Measurements from ENCODE around the gene ALPI.

Gene ALPI

DNA sequence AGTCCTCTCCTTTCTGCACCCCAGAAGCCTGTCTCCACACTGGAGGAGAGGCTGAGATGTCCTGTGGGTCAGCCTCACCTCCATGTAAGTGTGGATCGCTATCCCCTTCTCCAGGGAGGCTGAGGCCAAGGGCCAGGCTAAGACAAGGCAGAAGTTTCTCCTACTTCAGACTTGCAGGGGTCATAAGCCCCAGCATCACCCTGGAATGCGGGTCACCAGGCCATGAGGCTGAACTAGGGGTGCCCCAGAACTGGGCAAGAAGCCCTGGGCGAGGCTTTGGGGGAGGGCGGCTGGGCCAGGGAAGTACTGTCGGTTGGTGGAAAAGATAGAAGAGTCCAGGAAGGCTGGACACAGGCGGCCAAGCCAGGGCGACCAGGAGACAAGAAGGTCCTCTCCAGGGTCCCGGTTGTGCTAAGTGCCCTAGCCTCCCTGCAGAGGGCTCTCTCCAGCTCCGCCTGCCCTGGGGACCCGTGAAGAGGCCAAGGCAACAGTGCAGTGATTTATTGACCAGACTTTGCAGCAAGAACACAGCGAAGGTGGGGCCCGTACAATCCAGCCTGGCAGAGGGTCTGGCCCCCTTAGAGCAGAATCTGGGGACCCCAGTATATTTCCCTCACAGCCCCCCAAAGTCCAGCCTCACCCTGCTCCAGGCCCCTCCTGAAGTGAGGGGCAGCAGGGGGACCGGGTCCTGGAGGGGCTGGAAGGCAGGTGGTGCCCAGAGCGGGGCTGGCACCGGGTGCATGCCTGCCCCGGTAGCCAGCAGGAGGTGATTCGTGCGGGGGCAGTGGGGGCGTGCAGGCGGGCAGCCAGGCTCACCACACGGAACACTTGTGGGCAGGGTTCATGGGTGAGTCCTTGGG is 23.6 kb downstream of the ALPI start:
- no peak for DNase-seq
- in situ Hi-C loops (cut with HindIII; ENCODE audit: low pct_ligation_motif_present, low pct_unique_long_range_greater_than_20kb, low sequenced_read_pairs) = no loop called here

DNA sequence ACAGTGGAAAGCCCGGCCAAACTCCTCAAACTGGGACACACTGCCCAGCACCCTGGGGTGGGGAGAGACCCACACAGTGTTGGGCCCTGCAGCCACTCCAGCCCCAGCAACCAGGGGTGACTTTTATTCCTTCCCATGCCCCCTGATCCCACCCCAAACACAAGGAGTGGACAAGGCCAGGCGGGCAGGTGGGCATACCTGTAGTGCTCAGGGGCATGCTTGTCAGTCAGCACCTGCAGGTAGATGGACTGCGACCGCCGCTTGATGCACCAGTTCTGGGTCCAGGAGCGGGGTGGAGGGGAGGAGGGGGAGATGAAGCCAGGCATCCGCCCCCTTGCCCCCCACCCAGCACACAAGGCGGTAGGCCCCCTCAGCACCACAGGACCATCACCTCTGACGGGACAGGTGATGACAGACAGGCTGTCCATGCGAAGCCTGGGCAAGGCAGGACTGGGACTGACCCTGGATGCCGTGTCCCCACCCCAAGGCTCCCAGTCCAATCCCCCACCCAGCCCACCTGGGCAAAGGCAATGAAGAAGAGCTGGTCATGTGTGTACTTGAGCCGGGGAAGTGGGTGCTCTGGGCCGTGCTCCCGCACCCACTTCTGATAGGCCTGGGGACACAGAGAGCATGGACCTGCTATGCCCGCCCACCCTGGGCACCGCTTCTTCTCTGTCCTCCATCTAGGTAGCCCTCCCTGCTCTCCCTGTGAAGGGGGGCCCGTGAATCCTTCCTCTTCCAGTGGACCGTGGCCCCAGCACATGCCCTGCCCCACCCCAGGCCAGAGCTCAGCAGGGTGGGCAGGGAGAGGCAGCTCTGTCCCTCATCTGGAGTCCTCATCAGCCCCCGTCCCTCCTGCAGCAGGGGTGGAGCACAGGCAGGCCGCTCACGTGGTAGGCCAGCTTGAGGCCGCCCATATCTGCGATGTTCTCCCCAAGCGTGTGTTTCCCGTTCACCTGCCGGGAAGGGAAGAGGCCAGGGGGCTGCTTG is 24.5 kb downstream of the ALPI start:
- no peak for DNase-seq
- in situ Hi-C loops (cut with HindIII; ENCODE audit: low pct_ligation_motif_present, low pct_unique_long_range_greater_than_20kb, low sequenced_read_pairs) = no loop called here

DNA sequence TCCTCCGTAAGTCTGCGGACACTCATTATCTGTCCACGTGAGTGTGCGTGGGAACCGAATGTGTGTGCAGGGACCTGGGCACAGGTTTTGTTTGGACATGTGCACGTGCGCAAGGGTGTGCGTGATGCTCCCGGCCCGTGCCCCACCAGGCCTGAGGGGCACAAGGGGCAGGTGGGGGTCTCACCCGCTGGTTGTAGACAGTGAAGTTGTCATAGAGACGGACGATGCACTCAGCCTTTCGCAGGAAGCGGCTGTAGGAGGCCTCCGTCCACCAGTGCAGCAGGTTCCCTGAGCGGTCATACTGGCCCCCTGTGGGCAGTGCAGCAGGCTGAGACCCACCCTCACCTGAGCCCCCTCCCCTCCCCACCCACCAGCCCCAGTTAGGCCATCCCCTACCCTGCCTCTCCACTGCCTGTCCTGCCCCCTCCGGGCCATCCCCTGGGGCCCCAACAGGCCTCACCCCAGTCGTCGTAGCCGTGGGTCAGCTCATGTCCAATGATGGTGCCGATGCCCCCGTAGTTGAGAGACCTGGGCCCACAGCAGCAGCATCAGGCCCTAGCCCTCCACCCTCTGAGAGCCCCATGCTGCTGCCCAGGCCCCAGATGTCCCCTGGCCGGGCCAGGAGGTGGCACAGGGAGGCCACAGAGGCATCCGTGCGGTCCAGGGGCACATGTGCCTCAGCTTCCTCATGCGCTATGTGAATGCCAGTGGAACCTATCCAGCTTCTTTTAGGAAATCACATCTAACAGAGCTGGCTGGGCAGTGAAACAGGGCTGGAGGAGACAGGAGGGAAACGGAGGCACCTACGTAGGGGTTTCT is 25.6 kb downstream of the ALPI start:
- in situ Hi-C loops (cut with HindIII; ENCODE audit: low pct_ligation_motif_present, low pct_unique_long_range_greater_than_20kb, low sequenced_read_pairs) = no loop called here
- no peak for DNase-seq

DNA sequence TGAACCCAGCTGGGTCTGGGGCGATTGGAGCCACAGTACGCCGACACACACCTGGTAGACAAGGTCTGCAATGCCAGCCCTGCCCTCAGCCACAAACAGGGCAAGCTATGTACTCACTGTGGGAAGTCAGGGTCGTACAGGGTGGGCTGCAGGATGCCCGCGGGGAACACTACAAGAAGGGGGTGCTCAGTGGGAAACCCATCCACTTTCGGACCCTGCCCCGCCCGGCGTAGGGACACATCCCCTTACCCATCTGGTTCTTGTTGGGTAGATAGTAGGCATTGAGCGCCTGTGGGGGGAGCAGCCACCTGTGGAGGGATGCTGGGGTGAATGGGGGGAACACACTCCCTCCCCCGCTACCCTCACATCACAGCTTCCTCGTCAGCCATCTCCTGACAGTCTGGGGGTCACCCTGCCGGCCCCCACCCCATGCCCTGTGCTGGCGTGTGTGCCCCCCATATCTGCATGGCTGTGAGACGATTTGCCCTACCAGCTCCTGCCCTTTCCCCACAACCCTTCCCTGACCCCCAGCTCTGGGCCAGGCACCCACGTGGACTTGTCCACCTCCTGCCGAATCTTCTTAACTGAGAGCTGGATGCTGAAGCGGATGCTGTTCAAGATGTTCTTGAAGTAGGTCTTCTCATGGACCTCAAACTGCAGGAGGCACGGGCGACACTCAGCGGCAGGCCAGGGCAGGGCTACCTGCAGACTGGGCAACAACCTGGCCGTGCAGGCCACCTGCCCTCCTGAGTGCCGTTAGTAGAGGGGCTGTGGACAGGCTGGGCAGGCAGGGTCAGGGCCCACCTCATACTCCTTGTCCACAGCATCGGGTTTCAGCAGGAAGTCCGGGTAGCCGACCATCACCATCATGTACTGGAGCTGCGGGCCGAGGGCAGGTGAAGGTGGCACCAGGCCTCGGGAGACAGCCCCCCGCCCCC is 26.6 kb downstream of the ALPI start:
- in situ Hi-C loops (cut with HindIII; ENCODE audit: low pct_ligation_motif_present, low pct_unique_long_range_greater_than_20kb, low sequenced_read_pairs) = no loop called here

DNA sequence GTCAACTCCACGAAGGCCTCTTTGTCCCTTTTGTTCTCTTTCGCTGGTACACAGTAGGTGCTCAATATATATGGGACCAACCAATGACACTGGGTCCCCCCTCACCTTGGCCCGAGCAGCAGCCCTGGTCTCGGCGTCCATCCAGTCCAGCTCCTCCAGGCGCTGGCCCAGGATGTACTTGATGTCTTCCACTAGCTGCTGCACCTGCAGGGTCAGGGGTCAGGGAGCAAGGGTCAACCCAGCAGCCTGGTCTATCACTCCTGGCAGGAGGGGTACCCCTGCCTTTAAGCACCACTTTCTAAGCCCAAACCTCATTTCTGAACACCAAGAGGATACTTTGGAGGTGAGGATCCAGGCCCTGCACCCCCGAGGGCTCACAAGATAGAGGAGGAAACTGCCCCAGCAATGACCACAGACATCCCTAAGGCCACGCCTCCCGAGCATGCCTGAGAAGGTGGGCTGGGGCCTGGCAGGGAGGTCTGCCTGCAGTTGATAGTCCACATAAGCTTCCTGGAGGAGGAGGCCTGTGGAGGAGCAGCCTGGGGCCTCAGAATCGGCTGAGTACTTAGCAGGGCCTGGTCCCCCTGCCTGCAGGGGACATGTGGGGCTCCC is 27.5 kb downstream of the ALPI start:
- DNase-seq = no peak
- in situ Hi-C loops (cut with HindIII; ENCODE audit: low pct_ligation_motif_present, low pct_unique_long_range_greater_than_20kb, low sequenced_read_pairs) = no loop called here

More for the DNA sequence above, 26.6 kb downstream of the ALPI start:
- DNase-seq = no peak

DNA sequence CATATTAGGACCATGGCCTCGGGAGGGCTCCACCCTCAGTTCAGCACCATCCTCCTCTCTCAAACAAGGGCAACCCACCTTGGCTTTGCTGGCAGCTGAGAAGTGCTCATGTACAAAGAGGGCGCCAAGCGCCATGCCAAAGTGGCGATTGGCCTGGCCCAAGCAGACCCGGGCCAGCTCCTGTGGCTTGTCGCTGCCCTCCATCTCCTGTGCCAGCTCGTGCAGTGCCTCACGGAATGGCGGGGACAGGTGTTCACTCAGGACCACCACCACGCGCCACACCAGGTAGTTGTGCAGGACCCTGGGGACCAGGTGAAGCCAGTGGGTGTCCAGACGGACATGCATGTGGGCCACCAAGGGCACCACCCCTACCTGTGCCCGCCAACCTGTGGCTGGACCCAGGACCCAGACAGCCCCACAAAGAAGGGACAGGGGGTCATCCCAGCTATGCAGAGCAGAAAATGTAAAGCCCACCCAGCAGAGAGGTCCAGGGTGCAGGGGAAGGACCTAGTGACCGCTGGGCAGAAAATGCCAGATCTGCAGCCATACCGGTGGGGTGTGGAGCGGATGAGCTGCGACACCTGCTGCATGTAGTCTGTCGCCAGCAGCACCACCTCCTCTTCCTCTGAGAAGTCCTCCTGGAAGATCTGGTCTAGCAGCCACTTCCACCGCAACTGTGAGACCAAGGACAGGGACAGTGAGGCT is 28.1 kb downstream of the ALPI start:
- no peak for DNase-seq
- in situ Hi-C loops (cut with HindIII; ENCODE audit: low pct_ligation_motif_present, low pct_unique_long_range_greater_than_20kb, low sequenced_read_pairs) = no loop called here

DNA sequence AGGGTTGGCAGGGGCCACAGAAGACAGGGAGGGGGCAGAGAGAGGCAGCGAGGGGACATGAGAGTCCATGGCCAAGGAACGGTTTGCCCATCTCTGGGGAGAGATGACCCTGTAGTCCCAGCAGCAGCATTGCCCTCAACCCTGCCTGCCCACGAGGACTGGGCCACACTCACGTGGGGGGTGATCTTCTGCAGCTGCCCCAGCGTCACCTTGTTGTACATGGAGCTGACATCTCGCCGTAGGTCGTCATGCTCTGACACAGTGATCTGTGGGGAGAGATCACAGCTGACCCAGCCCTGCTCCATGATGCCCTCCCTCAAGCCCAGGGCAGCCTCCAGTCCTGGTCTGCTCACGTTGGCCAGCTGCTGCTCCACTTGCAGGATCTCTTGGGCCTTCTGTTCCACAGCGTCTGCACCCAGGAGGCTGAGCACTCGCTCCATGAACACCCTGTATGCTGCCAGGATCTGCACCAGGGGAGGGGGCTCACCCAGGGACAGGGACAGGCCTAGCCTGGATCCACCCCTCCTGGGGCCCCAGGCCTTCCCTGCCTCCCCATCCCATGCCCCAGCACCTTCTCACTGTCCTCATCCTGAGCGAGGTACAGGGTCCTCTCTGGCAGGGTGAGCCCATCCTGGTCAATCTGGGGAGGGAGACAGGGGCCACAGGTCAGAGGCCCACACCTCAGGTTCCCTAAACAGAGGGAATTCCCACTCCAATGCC is 28.8 kb downstream of the ALPI start:
- in situ Hi-C loops (cut with HindIII; ENCODE audit: low pct_ligation_motif_present, low pct_unique_long_range_greater_than_20kb, low sequenced_read_pairs) = no loop called here

DNA sequence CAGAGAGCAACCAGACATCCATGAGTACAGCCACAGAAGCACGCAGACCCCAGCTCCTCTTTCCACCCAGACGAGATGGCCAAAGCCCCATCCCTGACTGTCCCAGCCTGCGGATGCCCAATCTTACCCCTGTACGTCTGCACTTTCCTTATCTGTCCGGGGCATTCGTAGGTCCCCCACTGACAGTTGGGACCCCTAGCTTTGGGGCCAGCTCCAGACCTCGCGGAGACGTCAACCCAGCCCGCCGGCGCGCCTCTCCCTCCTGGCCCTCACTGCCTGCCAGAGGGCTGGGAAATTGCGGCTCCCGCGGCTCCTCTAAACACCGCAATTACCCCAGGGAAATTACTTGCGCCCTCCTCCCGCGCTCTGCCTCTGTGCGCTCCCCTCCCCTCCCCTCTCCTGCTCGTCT is 29.4 kb downstream of the ALPI start:
- in situ Hi-C loops (cut with HindIII; ENCODE audit: low pct_ligation_motif_present, low pct_unique_long_range_greater_than_20kb, low sequenced_read_pairs) = no loop called here
- no peak for DNase-seq

More for the DNA sequence above, 28.8 kb downstream of the ALPI start:
- DNase-seq = no peak

DNA sequence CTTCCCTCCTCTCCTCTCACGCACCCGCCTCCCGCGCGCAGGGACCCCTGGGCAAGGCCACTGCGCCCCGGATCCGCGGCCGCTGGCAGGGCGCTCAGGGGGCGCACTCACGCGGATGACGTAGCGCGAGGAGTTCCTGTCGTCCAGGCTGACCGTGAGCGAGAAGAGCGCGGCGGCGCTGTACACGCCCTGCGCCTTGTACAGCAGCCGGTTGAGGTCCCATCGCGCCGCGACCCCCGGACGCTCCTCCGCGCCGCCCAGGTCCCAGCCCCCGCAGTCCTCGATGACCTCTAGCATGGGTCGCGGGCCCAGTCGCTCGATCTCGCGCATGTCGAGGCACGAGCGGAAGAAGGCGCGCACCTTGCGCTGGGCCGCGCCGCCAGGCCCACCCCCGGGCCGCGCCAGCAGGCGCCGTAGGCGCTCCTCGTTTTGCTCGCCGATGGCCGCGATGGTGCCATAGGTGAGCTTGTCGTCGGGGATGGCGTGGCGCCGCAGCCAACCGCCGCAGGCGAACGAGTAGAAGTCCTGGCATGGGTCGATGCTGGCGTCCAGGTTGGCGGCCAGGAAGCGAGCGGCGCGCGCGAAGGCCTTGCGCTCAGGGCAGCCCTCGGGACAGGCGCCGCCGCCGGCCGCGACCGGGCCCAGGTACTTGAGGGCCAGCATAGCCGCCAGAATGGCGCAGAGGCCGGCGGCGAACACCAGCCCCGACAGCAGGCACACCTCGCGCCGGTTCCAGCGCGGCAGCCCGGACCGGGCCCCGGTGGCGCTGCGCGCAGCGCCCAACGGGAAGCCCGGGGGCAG is 30.0 kb downstream of the ALPI start:
- DNase-seq = no peak
- in situ Hi-C loops (cut with HindIII; ENCODE audit: low pct_ligation_motif_present, low pct_unique_long_range_greater_than_20kb, low sequenced_read_pairs) = no loop called here

DNA sequence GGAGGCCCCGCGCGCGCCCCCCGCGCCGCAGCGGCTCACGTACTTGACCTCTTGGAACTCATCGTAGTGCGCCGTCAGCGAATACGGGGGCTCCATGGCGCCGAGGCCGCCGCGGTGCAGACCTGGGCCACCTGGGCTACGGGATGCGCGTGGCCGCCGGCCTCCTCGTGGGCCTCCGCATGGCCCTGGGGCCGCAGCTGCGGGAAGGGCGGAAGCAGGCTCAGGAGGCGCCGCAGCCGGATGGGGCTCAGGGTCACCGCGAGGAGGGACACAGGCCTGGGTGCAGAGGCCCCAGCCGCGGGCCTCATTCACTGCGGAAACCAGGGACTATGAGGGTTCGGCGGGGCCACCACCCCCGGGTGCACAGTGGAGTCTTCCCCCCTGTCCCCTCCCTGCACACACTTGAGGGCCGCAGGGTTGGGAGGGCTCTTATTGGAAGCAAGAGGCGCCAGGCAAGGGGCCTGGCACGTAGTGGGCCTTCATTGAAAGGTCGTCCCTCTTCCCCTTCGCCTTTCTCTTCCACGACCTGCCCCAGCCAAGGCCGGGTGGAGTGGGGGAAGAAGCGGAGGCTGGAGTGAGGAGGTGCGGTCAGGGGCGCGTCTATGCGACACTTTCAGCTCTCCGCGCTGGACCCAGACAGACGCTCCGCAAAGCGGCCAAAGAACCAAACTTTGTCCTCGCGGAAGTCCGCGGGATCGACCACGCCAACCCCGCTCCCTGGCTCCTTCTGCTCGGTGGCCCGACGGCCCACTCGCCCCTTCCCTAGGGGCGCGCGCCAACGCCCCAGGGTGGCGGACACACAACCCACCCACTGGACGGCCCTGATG is 30.8 kb downstream of the ALPI start:
- in situ Hi-C loops (cut with HindIII; ENCODE audit: low pct_ligation_motif_present, low pct_unique_long_range_greater_than_20kb, low sequenced_read_pairs) = no loop called here
- no peak for DNase-seq

DNA sequence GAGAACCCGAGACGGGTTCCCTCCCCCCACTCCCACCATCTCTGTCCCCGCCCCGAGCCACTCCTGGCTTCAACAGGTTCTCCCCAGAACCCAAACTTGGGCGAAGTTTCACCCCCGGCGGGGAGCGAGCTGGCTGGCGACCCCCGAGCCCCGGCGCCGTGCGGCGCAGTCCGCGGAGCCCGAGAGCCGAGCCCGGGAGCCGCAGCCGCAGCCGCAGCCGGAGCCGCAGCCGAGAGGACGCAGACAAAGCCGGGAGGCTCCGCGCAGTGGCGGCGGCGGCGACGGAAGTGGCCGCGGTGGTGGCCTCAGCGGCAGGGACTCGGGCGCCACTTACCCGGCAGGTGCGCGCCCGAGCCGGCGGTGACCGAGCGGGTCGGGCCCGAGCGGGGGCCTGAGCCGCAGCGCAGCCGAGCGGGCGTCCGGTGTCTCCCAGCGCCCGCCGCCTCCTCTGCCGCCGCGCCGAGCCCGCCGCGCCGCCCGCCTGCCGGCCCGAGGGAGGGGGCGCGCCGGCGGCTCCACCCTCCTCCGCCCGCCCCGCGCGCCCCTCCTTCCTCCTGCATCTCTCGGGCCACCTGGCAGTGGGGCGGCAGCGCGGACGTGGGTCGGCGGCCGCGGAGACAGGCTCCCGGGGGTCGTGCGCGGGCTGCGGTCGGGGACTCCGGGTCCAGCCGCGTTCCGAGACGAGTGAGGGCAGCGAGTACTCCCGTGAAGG is 31.6 kb downstream of the ALPI start, which contains the start of gene ECEL1:
Gene ECEL1, minus strand, starts transcription at position 450 of the 712 bp plus-strand sequence. CDS start 1,181 bp downstream, outside the sequence.
- in situ Hi-C loops (cut with HindIII; ENCODE audit: low pct_ligation_motif_present, low pct_unique_long_range_greater_than_20kb, low sequenced_read_pairs) = no loop called here
- no peak for DNase-seq

DNA sequence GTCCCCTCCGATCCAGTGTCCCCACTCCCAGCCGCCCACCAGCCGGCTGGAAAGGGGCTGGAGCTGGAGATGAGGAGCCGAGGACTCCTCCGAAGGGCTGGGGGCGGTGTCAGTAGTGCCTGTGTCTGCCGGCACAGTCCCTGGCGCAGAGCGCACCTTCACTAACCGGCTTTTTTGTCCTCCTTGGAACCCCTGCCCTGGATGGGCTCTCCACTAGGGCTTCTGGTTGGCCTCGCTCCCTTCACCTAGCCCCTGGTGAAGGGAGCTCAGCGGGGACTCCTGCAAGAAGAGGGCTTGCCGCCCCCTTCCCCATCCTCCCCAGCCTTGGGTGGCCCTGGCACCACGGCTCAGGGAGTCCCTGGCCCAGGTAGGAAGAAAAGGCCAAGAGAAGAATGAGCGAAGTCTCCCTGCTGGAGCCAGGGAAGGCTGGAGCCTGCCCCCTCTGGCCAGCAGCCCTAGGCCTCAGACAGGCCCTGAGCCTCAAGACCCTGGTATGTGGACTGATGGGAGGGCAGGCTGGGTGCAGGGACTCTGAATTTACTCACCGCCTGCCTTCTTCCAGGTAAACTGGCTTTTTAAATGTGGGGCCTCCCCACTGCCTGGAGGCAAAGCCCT is 32.3 kb downstream of the ALPI start:
- in situ Hi-C loops (cut with HindIII; ENCODE audit: low pct_ligation_motif_present, low pct_unique_long_range_greater_than_20kb, low sequenced_read_pairs) = no loop called here
- DNase-seq = no peak

DNA sequence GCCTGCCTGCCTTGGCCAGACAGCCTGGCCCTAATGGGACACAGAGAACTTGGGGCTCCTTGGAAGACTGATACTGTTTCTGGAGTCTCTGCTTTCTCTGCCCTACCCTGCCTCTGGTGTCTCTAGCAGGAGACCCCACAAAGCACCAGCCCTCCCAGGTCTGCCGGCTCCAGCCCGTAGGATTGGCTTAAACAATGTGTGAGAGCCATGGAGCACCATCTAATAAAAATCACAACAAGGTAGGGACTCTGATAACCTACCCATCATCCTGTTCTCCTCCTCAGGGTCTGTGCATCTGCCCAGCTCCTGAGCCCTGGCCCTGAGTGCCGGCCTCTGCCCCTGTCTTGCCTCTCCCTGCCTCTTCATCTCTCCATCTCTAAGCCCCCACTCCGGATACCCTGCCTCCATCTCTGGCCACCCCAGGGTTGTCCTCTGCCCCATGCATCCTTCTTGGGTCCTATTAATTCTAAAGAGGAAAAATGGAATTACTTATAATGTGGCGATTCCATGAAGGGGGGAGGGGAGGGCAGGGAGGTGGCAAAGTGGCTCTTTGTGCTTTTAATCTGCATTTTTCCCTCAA is 32.9 kb downstream of the ALPI start:
- in situ Hi-C loops (cut with HindIII; ENCODE audit: low pct_ligation_motif_present, low pct_unique_long_range_greater_than_20kb, low sequenced_read_pairs) = no loop called here
- DNase-seq = no peak
